ENCODE measurements around the gene RBM8A.

Gene RBM8A

DNA sequence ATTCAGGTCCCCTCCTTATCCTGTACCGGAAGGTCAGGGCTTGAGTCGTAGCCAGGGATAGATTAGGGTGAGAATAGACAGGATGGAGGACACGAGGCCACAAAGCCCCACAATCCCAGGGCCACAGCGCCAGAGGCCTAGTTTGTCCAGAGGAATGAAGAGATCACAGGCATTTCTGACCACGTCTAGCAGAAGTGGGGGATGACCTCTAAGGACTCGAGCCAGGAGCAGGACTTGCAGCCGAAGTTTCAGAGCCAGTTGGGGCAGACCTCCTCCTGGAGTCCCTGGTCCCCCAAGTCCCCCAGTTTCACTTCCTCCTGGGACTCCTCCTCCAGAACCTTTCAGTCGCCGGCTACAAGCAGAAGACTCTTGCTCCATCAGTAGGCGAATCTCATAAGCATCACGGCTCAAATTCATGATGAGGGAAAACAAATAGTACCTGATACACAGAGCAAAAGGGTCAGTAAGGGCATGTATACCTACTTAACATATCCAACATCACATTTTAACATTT is 15.1 kb downstream of the RBM8A start:
- DNase-seq: no peak

DNA sequence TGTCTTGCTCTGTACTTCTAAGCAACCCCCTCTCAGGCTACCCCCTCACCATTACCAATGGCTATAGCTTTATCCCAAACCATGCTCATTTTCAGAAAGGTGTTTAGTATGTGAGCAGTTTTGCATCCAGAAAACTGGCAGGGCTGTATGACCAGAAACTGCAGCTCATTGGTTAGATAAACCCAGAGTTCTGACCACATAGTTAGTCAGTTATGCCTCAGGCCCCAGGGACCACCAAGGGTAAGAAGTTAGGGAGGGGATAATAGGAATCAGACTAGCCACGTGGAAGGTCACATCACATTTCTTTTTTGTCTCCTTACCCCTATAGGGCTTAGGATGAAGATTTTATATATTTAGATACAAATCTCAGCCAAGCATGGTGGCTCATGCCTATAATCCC is 18.6 kb downstream of the RBM8A start:
- DNase-seq: no peak

DNA sequence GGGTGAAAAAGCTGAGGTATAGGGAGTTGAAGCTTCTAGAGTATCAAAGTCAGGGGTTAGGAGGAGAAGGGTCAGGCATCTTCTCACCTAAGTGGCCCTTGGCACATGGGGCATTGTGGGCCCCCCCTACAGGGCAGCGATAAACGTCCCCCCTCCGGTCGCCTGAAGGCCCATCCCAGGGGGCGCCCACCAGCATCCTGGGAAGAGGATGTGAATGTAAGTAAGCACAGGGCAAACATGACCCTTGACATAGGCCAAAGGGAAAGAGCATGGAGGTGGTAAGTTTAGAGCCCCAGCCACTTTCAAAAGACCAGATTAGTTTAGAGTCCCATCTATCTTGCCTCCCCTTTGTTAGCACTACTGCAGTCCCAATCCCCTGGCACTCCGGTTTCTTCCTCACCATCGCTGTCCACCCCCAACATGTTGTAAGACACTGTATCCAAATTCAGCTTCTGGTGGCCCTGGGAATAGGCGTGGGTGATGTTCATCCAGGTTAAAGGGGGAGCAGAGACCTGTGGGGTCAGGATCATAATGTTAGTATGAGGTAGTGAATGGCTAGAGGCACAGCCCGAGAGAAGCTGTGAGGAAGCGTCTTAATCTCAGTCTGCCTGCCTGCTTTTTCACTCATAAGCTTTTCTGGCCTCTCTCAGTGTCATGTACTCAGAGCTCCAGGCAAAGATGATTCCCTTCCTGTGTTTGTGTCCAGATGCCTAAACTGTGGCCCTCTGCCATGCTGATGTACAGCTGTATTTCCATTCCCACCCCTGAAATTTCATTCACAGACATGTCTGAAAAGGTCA is 20.1 kb downstream of the RBM8A start:
- no peak for DNase-seq

DNA sequence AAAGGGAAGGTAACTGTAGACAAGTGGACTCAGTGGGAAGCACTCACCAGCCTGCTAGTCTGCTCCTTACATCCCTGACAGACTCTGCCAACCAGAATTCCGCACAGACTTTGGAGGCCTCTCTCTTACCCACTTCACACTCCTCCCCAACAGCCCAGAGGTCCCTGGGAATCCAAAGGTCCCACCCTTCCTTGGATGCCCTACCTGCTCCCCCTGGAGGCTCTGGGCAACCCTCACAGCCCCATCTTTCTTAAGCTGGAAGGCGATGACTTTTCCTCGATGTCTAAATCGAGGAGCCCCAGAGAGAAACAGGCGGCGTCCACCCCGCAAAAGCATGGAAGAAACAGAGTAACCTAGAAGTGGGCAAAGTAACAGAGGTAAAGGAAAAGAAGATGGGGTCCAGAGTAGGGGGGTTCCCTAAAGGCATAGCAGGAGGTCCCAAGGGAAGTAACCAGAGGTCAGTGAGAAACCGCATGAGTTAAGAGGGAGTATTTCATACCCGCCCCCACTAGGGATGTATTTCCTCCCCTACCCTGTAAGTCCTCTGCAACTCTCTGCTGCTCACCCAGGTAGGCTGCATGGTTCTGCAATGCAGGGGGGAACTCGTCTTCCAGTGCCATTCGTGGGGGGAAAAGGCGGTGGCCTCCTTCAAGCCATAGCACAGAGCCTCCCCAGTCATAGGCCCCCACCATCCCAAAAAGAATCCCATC is 25.8 kb downstream of the RBM8A start:
- DNase-seq: no peak

DNA sequence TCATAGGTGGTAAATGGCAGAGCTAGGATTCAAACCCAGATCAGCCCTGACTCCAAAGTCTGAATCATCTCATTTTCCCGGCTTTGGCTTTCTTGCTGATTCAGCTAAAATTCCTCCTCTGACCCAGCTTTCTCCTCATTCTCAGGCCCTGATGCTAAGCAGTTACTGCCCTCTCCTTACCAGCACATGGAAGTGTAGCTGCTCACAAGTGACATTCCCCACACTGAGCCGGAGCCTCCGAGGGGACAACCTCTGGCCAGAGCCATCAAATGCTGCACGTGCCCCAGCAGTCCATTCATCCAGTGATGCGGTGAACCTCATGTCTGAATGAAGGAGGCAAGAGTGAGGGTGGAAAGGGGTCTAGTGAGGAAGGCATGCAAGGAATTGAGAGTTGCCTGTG is 28.5 kb downstream of the RBM8A start:
- DNase-seq: no peak

DNA sequence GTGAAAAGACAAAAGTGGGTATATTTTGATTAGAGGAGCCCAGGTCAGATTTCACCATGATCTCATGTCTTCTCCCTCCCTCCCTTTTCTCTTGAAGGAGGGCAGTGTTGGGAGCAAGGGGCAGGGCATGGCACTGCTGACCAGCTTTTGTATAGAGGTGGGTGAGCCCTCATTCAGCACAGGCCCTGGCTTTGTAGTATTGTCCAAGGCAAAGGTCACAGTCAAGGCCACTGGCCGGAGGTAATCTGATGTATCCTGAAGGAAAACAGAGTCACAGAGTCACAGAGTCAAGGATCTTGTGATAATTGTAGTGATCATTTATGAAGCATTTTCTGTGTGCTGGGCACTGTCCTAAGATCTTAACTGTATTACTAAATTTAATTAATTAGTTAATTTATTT is 29.3 kb downstream of the RBM8A start:
- no peak for DNase-seq

DNA sequence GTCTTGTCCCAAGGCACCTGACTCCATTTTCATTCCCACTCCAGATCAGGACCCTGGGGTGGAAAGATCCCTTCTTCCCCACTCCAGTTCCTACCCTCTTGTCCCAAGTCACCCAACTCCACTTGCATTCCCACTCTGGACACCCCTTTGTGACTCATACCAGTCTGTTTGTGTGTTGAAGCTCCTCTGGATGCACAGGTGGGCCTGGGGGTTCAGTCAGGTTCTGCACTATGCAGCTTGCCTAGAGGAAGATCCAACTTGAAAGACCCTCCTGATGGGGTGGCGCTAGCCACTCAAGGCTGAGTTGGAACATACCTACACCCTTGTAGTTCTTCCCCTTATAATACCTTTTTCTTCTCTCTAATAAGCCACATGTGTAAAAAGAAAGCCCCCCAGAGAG is 31.8 kb downstream of the RBM8A start:
- DNase-seq: no peak

DNA sequence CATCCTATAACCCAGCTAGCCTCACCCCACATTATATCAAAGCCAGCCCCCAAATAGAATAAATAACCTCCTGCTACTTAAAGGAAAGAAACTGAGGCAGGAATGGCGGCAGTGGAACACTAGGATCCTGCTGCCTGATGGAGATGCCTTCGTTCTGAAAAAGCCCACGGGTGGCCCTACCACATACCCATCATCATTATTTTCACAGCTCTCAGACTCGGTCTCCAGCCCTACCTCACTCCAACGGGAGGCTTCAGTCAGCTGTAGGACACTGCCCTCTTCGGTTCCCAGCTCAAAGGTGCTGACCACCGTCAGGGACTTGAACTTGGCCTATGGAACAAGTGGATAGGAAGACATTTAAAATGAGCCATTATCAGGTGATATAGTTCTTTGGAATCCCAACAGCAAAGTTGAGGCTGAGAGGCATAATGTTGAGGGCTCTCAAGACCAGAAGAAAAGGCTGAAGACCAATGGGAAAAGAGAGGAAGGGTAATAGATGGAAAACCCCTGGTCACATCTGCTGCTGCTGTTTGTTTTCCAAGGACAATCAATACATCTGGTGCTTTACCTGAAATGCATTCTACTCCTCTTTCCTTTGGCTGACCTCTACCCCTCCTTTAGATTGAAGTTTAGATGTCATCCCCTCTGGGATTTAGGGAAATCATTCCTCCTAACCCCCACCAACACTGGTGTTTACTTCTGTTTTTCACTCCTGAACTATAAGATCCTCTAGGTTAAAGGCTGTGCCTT is 33.8 kb downstream of the RBM8A start:
- DNase-seq: no peak

DNA sequence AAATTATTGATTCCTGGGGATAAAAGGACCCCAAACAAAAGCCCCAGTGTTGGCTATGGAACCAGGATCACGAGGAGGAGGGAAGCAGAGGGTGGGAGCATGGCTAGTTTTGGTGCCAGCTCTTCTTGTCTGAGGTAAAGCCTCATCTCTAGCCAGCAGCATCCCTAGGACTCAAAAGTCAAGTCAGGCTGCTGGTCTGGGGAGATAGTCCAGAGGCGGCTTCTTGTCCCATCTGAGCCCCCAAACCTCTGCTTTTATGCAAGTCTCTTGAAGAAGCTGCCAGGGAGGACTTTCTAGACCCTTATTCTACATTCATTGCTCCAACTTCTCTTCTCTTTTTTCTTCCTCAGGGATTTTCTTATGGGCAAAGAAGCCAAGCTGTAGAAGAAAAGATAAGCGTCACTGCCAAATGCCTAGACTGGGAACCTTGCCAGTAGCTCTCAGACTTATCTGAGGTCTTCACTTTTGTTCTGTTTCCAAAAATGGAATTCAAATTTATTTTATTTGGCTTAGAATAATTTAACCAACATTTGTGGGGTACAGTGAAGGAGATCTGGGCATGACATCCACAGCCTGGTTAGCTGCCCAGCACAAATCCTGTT is 34.7 kb downstream of the RBM8A start:
- DNase-seq: no peak

DNA sequence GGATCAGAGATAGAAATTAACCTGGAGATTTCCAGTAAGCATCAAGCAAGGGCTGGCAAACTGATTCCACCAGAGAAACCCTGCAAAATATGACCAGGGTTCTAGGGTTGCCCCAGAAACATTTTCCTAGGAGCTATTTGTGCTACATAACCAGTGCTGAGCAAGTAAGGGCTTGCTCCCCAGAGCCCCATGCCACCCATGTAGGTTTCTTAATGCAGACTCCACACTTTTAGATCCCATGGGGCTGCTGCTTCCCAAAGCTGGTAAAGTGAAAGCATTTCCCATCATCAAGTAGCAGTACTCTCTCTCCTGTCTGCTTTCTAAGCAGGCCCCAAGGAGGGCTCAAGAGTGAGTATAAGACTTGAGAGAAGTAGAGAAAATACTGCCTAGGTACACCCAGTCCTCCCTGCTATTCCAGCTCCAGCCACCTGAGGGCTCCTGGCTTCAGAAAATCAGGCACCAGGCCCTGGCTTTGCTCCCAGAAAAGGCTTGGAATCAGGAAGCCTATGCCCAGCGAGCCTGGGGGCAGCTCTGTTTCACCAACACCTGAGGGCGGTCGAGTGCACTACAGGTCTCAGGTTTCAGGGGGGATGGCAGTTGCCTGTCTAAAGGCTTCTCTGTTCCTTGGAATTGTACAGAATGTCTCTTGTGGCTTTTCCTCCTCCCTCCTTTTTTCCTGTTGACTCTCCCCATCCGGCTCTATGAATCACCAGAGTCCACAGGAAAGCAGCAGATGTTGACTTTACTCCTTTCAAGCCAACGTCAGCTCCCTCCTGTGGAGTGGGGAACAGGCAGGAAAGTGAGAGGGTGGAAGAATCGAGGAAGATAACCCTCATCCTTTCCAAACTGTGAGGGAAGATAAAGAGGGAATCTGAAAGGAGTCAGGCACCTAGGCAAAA is 35.4 kb downstream of the RBM8A start:
- peak; percentile 99 to 100 for DNase-seq

DNA sequence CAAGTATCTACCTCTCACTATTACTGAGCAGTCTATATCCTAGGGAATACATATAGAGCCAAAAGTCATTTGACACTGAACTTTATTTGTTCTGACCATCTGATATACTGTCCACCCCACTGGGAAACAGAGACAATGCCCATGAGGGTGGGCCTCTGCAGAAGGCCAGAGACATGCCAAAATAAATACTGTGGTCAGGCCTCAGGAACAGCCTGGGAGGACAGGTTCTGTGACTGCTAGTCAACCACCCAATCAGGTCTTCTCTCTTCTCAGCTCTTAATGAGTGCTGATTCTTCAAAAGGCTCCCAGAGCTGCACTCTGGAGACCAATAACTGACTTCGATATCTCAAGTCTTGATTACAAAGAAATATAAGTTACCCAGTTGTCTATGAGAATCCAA is 36.1 kb downstream of the RBM8A start:
- no peak for DNase-seq

DNA sequence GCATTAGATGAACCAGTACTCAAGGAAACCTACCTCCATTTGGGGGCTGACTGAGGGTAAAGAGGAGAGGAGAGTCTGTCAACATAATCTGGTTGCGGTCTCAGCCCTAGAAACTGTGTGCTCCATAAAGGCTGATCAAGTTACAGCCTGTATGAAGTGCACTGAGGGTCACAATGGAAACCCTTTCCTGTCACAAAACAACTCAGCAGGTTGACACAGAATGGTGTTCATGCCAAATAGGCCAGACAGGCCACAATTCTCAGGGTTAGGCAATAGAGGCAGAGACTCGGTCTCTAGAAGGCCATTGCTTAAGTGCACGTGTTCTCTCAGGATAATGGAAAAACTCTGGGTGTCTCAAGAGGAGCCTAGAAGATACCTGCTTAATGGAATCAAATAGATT is 37.6 kb downstream of the RBM8A start:
- DNase-seq: no peak

DNA sequence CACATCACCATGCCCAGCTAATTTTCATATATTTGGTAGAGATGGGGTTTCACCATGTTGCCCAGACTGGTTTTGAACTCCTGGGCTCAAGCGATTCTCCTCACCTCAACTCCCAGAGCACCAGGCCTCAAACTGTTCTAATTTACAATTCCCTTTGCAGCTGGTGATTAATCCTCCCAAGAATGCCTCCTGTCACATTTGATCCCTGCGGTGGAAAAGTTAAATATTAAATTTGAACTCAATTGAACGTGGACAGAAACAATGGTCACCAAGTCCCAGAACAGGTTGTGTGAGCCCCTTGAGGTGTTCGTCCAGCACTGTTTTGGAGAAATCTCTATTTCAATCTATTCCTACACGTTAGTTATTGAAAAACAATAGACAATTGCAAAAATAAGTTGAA is 39.7 kb downstream of the RBM8A start:
- DNase-seq: no peak

DNA sequence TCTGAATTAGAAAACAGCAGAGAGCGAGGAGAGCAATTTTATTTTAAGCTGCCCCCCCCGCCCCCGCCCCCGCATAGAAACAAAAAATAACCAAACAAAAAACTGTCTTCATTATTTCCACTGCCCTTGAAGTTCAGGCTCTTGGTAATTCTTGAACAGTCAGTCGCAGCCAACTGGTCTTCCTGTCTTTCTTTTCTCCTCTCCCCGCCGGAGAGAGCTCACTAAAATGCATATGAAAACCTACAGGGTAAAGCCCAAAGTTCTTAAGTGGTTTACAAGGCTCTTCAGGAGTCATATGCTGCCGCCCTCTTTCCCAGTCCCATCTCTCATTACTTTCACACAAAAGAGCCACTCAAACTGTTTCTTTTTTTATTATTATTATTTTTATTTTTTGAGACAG is 40.5 kb downstream of the RBM8A start:
- DNase-seq: no peak

DNA sequence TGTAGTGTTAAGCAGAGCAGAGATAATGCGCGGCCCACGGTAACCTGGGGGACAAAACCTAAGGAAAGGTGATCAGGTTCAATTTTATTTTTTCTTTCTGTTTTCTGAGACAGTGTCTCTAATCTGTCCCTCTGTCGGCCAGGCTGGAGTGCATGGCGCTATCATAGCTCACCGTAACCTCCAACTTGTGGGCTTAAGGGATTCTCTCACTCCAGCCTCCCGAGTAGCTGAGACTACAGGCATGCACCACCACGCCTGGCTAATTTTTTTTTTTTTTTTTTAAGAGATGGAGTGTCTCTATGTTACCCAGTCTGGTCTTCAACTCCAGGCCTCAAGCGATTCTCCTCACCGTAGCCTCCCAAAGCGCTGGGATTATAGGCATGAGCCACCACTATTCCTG is 40.9 kb downstream of the RBM8A start:
- DNase-seq: no peak

DNA sequence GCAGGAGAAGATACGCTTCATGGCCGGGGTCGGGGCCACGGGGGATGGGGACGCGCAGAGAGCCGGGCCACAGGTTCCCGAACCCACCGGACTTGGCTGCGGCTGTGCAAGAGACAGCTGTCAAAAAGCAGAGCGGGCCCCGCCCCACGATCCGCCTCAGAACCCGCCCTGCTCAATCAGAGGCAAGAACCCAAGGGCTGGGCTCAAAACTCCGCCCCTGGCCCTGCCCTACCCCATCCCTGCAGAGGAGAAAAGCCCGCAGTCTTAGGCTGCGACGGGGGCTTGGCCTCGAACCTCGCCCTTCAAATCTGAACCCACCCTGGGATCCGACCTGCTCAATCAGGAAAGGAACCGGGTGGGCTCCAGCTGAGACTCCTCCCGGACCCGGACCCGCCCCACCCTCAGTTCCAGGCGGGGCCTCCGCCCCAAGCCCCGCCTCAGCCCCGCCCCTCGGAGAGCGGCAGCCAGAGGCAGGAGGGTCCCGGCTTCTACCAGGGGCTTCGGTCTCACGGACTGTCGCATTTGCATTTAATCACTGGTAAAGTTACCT is 41.5 kb downstream of the RBM8A start, which contains the start of gene ANKRD35:
TSS of gene ANKRD35 (minus strand) at position 129 of the 550 bp plus-strand sequence. CDS start at position 21, 108 bp downstream.
- DNase-seq: peak; percentile 78 to 97

DNA sequence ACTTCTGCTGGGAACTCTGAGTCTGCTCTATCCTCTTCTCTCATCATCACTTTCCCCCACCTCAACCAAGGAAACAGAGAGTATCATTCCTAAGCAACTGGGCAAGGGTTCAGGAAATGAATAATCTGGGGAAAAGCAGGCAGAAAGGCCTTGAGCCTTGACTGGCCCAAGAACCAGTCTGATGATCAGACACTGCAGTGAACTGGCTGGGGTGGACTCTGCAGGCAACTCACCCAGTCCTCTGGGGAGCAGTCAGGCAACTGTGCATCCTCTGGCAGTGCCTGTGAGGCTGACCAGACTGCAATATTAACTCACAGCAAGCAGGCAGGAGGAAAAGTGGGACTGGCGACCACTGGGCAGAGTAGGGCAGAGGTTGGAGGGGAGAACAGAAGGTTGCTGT is 42.6 kb downstream of the RBM8A start:
- DNase-seq: no peak

DNA sequence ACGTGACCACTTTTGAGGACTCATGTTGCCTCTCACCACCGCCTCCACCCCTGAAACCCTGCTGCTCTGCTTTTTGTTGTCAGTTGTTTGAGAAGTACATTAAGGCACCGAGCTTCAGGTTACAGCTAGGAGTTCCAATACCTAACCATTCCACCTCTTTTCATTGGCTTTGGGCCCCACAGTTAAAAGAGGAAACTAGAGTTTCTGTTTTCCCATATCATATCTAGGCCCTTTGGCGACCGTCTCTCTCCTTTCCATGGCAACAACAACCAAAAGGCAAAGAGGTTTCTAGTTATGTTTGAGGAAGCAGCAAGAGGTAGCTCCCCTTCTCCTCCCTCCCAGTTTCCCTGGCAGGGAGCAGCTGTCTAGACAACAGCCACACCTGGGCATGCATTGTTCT is 47.5 kb downstream of the RBM8A start:
- DNase-seq: peak in 1 of 2 experiments; percentile 35

DNA sequence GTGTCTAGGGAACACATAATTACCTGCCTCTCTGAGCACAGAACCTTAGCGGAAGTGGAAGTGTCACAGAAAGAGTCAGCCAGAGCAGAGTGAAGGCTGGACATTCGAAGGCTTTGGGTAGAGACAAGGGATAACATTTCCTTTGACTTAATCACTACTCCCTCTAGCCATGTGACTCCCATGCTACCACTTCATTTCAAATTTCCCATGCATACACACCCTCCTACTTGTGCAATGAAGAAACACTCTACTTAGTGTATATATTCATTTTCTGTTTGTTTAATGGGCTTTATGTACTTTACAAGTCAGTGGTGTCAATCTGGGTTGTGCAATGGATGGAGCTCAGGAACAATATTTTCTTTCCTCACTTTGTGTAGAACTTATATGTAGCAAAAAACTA is 48.6 kb downstream of the RBM8A start:
- no peak for DNase-seq

DNA sequence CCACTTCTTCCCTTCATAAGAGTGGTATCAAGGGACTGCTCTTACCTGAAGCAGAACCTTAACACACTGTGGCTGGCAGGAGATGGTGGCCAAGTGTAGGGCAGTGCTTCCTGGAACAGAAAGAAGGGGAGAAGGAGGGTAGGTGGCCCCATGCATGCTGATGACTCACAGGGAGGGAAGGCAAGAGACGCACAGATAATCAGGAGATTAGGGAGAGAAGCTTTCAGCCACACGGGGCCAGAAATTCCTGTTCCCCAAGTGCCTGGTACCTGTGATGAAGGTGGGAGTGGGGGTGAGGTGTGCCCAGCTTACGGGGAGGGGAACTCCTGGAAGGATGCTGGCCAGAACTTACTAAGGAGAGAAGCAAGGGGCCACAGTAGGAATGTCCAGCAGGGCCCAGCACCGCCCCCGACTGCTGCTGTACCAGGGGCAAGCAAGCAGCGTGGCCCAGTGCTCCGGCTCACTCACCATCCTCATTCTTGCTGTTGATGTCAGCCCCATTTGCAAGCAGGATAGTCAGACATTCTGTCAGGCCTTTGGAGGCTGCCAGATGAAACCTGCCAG is 49.3 kb downstream of the RBM8A start:
- DNase-seq: no peak

DNA sequence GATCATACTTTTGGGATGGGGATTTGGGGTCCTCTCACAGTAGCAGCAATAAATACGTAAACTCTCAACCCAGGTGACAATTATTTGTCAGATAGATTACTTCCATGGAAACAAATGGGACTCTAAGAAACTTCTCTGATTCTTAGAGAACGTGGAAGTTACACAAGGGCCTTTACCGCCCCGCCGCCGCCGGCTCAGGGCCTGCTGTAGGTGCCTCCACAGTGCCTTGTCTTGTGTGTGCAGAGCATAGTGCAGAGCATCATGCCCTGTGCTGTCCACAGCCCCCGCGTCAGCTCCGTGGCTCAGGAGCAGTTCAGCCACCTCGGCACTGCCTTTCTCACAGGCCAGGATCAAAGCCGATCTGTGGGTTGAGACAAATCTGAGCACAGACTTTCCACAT is 52.6 kb downstream of the RBM8A start:
- no peak for DNase-seq

Measured in NCI-H526 (cell line).